HEK293 (cell line): ENCODE data around the gene TMEM63B.

Experiments
- CTCF ChIA-PET: fragments of 350-600 bp; formaldehyde crosslinking; extraction: SDS; loops from one replicate; lab custom pipeline; 2021; ENCODE audit warnings: antibody characterized with exemption; lab: Yijun Ruan, JAX
- POLR2A ChIA-PET: fragments of 300-600 bp; formaldehyde crosslinking; extraction: SDS; loops from one replicate; lab custom pipeline; 2020; ENCODE audit warnings: antibody characterized with exemption, inconsistent platforms; lab: Yijun Ruan, JAX
- H3K27ac ChIP-seq: fragments of 200-500 bp; sonication (Bioruptor generic); 2 replicates; pipeline ENCODE4 v1.5.1; 2014; ENCODE audit warnings: low read depth, low read length, control low read depth, inconsistent platforms; ENCODE audit errors: extremely low read depth
- H3K36me3 ChIP-seq, 2 experiments: fragments of 200-500 bp in 1 of 2; sonication (Bioruptor generic) in 1 of 2; 1 replicate in 1 of 2; 2 replicates in 1 of 2; pipeline ENCODE4 v1.5.1; 2014 to 2017; ENCODE audit warnings: inconsistent platforms in 2 of 2, low read length in 2 of 2; ENCODE audit not compliant: control insufficient read depth in 2 of 2, insufficient read depth in 1 of 2
- H3K4me1 ChIP-seq: fragments of 200-500 bp; sonication (Bioruptor generic); 2 replicates; pipeline ENCODE4 v1.5.1; 2014; ENCODE audit warnings: mild to moderate bottlenecking, low read length, inconsistent platforms; ENCODE audit not compliant: control insufficient read depth, insufficient read depth
- H3K4me3 ChIP-seq: 2 replicates; pipeline ENCODE4 v1.5.1; 2011; ENCODE audit warnings: low read depth, mild to moderate bottlenecking, control low read depth, low read length, moderate library complexity
- H3K9me3 ChIP-seq: fragments of 200-500 bp; sonication (Bioruptor generic); 2 replicates; pipeline ENCODE4 v1.5.1; 2014; ENCODE audit warnings: low read depth, low read length, inconsistent platforms; ENCODE audit not compliant: control insufficient read depth, insufficient read depth
- GLIS1 ChIP-seq: fragments of 450-650 bp; formaldehyde crosslinking; IDR thresholded peaks from 2 replicates; pipeline ENCODE4 v1.5.1; 2016; ENCODE audit warnings: missing biosample characterization, missing genetic modification characterization
- GLIS2 ChIP-seq: fragments of 450-650 bp; formaldehyde crosslinking; IDR thresholded peaks from 2 replicates; pipeline ENCODE4 v1.5.1; 2016; ENCODE audit warnings: missing biosample characterization, missing genetic modification characterization
- HIC1 ChIP-seq: fragments of 450-650 bp; formaldehyde crosslinking; IDR thresholded peaks from 2 replicates; pipeline ENCODE4 v1.5.1; 2016; ENCODE audit warnings: missing biosample characterization, missing genetic modification characterization
- HOXC10 ChIP-seq: sonication (generic); formaldehyde crosslinking; IDR thresholded peaks from 2 replicates; pipeline ENCODE4 v1.8.1; 2023; ENCODE audit warnings: mild to moderate bottlenecking, missing genetic modification reagents
- HOXD13 ChIP-seq: sonication (generic); formaldehyde crosslinking; IDR thresholded peaks from 2 replicates; pipeline ENCODE4 v1.8.0; 2022; ENCODE audit warnings: missing genetic modification reagents, borderline replicate concordance
- KLF7 ChIP-seq: fragments of 450-650 bp; formaldehyde crosslinking; IDR thresholded peaks from 2 replicates; pipeline ENCODE4 v1.5.1; 2016; ENCODE audit warnings: missing biosample characterization, missing genetic modification characterization, borderline replicate concordance
- SCRT1 ChIP-seq: fragments of 450-650 bp; formaldehyde crosslinking; IDR thresholded peaks from 2 replicates; pipeline ENCODE4 v1.5.1; 2016; ENCODE audit warnings: missing biosample characterization, missing genetic modification characterization, borderline replicate concordance
- ZBTB1 ChIP-seq: fragments of 450-650 bp; formaldehyde crosslinking; IDR thresholded peaks from 2 replicates; pipeline ENCODE4 v1.5.1; 2016; ENCODE audit warnings: missing biosample characterization, missing genetic modification characterization
- ZBTB10 ChIP-seq: fragments of 450-650 bp; formaldehyde crosslinking; IDR thresholded peaks from 2 replicates; pipeline ENCODE4 v1.5.1; 2016; ENCODE audit warnings: missing biosample characterization, missing genetic modification characterization
- ZBTB26 ChIP-seq: fragments of 450-650 bp; formaldehyde crosslinking; optimal IDR thresholded peaks from 2 replicates; pipeline ENCODE3; 2016; ENCODE audit warnings: missing biosample characterization, mild to moderate bottlenecking, missing genetic modification characterization
- ZEB2 ChIP-seq: fragments of 450-650 bp; formaldehyde crosslinking; IDR thresholded peaks from 2 replicates; pipeline ENCODE4 v1.5.1; 2016; ENCODE audit warnings: missing biosample characterization, missing genetic modification characterization
- ZFHX2 ChIP-seq: fragments of 450-650 bp; formaldehyde crosslinking; conservative IDR thresholded peaks from 2 replicates; pipeline ENCODE4 v1.5.1; 2016; ENCODE audit warnings: missing biosample characterization, missing genetic modification characterization
- ZIC2 ChIP-seq: fragments of 450-650 bp; formaldehyde crosslinking; IDR thresholded peaks from 2 replicates; pipeline ENCODE4 v1.5.1; 2016; ENCODE audit warnings: missing biosample characterization, missing genetic modification characterization
- ZNF10 ChIP-seq: fragments of 450-650 bp; formaldehyde crosslinking; IDR thresholded peaks from 2 replicates; pipeline ENCODE4 v1.5.1; 2017; ENCODE audit warnings: missing biosample characterization, missing genetic modification characterization
- ZNF175 ChIP-seq: fragments of 450-650 bp; formaldehyde crosslinking; IDR thresholded peaks from 2 replicates; pipeline ENCODE4 v1.5.1; 2016; ENCODE audit warnings: missing biosample characterization, missing genetic modification characterization
- ZNF184 ChIP-seq: fragments of 450-650 bp; IDR thresholded peaks from 2 replicates; pipeline ENCODE4 v1.5.1; 2018; ENCODE audit warnings: missing biosample characterization, mild to moderate bottlenecking, missing genetic modification characterization
- ZNF202 ChIP-seq: fragments of 450-650 bp; formaldehyde crosslinking; IDR thresholded peaks from 2 replicates; pipeline ENCODE4 v1.5.1; 2016; ENCODE audit warnings: missing biosample characterization, missing genetic modification characterization, borderline replicate concordance
- ZNF211 ChIP-seq: fragments of 450-650 bp; formaldehyde crosslinking; IDR thresholded peaks from 2 replicates; pipeline ENCODE4 v1.5.1; 2016; ENCODE audit warnings: low read depth, missing biosample characterization, missing genetic modification characterization
- ZNF214 ChIP-seq: fragments of 450-650 bp; formaldehyde crosslinking; IDR thresholded peaks from 2 replicates; pipeline ENCODE4 v1.5.1; 2017; ENCODE audit warnings: missing biosample characterization, mild to moderate bottlenecking, missing genetic modification characterization, borderline replicate concordance
- ZNF335 ChIP-seq: fragments of 450-650 bp; formaldehyde crosslinking; conservative IDR thresholded peaks from 2 replicates; pipeline ENCODE4 v1.5.1; 2016; ENCODE audit warnings: missing biosample characterization, missing genetic modification characterization
- ZNF473 ChIP-seq: fragments of 450-650 bp; formaldehyde crosslinking; IDR thresholded peaks from 2 replicates; pipeline ENCODE4 v1.5.1; 2017; ENCODE audit warnings: missing biosample characterization, missing genetic modification characterization
- ZNF596 ChIP-seq: fragments of 450-650 bp; IDR thresholded peaks from 2 replicates; pipeline ENCODE4 v1.5.0; 2018; ENCODE audit warnings: missing biosample characterization, mild to moderate bottlenecking, missing genetic modification characterization, moderate library complexity
- ZNF629 ChIP-seq: fragments of 450-650 bp; formaldehyde crosslinking; IDR thresholded peaks from 2 replicates; pipeline ENCODE4 v1.5.1; 2017; ENCODE audit warnings: missing biosample characterization, missing genetic modification characterization
- ZNF692 ChIP-seq: fragments of 450-650 bp; formaldehyde crosslinking; IDR thresholded peaks from 2 replicates; pipeline ENCODE4 v1.5.1; 2016; ENCODE audit warnings: missing biosample characterization, missing genetic modification characterization
- ZNF792 ChIP-seq: fragments of 450-650 bp; formaldehyde crosslinking; IDR thresholded peaks from 2 replicates; pipeline ENCODE4 v1.5.1; 2016; ENCODE audit warnings: missing biosample characterization, missing genetic modification characterization
- ZSCAN23 ChIP-seq: fragments of 450-650 bp; formaldehyde crosslinking; IDR thresholded peaks from 2 replicates; pipeline ENCODE4 v1.5.1; 2016; ENCODE audit warnings: missing biosample characterization, missing genetic modification characterization
- ZSCAN5A ChIP-seq: fragments of 450-650 bp; formaldehyde crosslinking; IDR thresholded peaks from 2 replicates; pipeline ENCODE4 v1.5.1; 2016; ENCODE audit warnings: missing biosample characterization, missing genetic modification characterization

TMEM63B gene

GRCh38 chr6:44128020-44128917 lies 915 bp downstream of the TMEM63B start (continued):
- TF ChIP-seq HOXC10 (0 out of 2 replicates have a peak, but pooled peaks have one; percentile 21), ZNF692 (no peak), ZNF10 (tag by site-specific recombination) (peak; percentile 72; the same call in 1 of the 2 replicates), ZNF175 (tag by site-specific recombination) (no peak), ZIC2 (tag by site-specific recombination) (peak; percentile 63; the same call in 1 of the 2 replicates), ZNF629 (tag by site-specific recombination) (no peak), ZEB2 (tag by site-specific recombination) (peak; percentile 69; the same call in 1 of the 2 replicates), ZNF335 (tag by site-specific recombination) (peak; percentile 95), ZNF214 (tag by site-specific recombination) (no peak), GLIS1 (tag by site-specific recombination) (peak; percentile 46), ZBTB26 (peak; percentile 71), ZBTB10 (tag by site-specific recombination) (0 out of 2 replicates have a peak, but pooled peaks have one; percentile 31), GLIS2 (tag by site-specific recombination) (peak; percentile 74), SCRT1 (tag by site-specific recombination) (no peak)
- TF ChIP-seq, all 188 proteins: peak for 16

GRCh38 chr6:44129841-44130322 lies 2.5 kb downstream of the TMEM63B start:
- Histone ChIP-seq H3K4me3 (no peak overlapping the region), H3K9me3 (no peaks in the 10 kb centered on the region), H3K36me3 (peaks cover 0 to 13% of the 10 kb centered on the region in 2 experiments; a peak in 2 of 3 replicates), H3K4me1 (peaks cover 9% of the 10 kb centered on the region), H3K27ac (no peak overlapping the region)
- CTCF ChIA-PET = interaction anchor here (0.6 to 2.0 kb wide), 8 partner anchors 12 to 634 kb away, joined by 3 to 7 read pairs (median 3); partner anchors contain the start of gene SLC35B2
- POLR2A ChIA-PET = interaction anchor here (0.7 to 1.0 kb wide), 4 partner anchors 13 to 515 kb away, joined by 3 read pairs; partner anchors contain the start of gene HSP90AB1
- no peak for TF ChIP-seq ZNF473 (tag by site-specific recombination)
- no peak for TF ChIP-seq ZNF596
- no peak for TF ChIP-seq ZNF10 (tag by site-specific recombination)
- TF ChIP-seq ZBTB1 (tag by site-specific recombination) = no peak
- no peak for TF ChIP-seq ZNF184 (tag by site-specific recombination)
- no peak for TF ChIP-seq ZNF792 (tag by site-specific recombination)
- TF ChIP-seq HOXD13 (CRISPR knock-in tag) = no peak
- no peak for TF ChIP-seq ZFHX2 (tag by site-specific recombination)
- no peak for TF ChIP-seq ZSCAN5A (tag by site-specific recombination)
- no peak for TF ChIP-seq ZSCAN23 (tag by site-specific recombination)
- TF ChIP-seq ZNF211 (tag by site-specific recombination) = no peak
- TF ChIP-seq ZNF202 (tag by site-specific recombination) = no peak
- TF ChIP-seq KLF7 (tag by site-specific recombination) = no peak
- no peak for TF ChIP-seq HIC1 (tag by site-specific recombination)
